GM20431 (cell line): ENCODE measurements around the gene ZNF511.
"Not testable (repeated sequence)": the region's sequence is repeated elsewhere in the genome, so short reads cannot be mapped to it uniquely, and the experiment has no call there.

ENCODE experiments used
- in situ Hi-C: fragments of 300-500 bp; cut with MseI, MboI; formaldehyde crosslinking; loops from one replicate; pipeline ENCODE4 v1.15.0; 2020; ENCODE audit warnings: low sequenced_read_pairs; ENCODE audit not compliant: unreplicated experiment

The ZNF511 gene

GRCh38 chr10:133308421-133309099, at the start of gene ZNF511, which contains the start of gene TUBGCP2:
TSS of gene ZNF511 (plus strand) at chr10:133308914. CDS start at chr10:133308944, 30 bp downstream.
TSS of gene TUBGCP2 (minus strand) at chr10:133308872. CDS start at chr10:133302941, 5,931 bp downstream.
- in situ Hi-C loops, result no loop called here

GRCh38 chr10:133259602-133259989, 49.1 kb upstream of the ZNF511 start:
- in situ Hi-C loops, result no loop called here

- in situ Hi-C loops, result no loop called here
Measured at GRCh38 chr10:133260895-133261725, 47.6 kb upstream of the ZNF511 start.

- in situ Hi-C loops, result no loop called here
Measured at GRCh38 chr10:133261726-133262325, 46.9 kb upstream of the ZNF511 start.

GRCh38 chr10:133262696-133263095, 46.0 kb upstream of the ZNF511 start:
- in situ Hi-C loops, result no loop called here

GRCh38 chr10:133263674-133264073, 45.0 kb upstream of the ZNF511 start:
- in situ Hi-C loops, result no loop called here

GRCh38 chr10:133264461-133264860, 44.3 kb upstream of the ZNF511 start:
- in situ Hi-C loops, result no loop called here

- in situ Hi-C loops, result not testable (repeated sequence)
Measured at GRCh38 chr10:133265052-133265451, 43.7 kb upstream of the ZNF511 start.

- in situ Hi-C loops, result no loop called here
Measured at GRCh38 chr10:133266056-133266795, 42.5 kb upstream of the ZNF511 start.

GRCh38 chr10:133267293-133267692, 41.4 kb upstream of the ZNF511 start:
- in situ Hi-C loops, result no loop called here

- in situ Hi-C loops, result no loop called here
Measured at GRCh38 chr10:133267829-133268228, 40.9 kb upstream of the ZNF511 start.

- in situ Hi-C loops, result no loop called here
Measured at GRCh38 chr10:133268532-133268931, 40.2 kb upstream of the ZNF511 start.

GRCh38 chr10:133269367-133269766, 39.3 kb upstream of the ZNF511 start:
- in situ Hi-C loops, result no loop called here

GRCh38 chr10:133270204-133270603, 38.5 kb upstream of the ZNF511 start:
- in situ Hi-C loops, result no loop called here

GRCh38 chr10:133270773-133271297, 37.9 kb upstream of the ZNF511 start:
- in situ Hi-C loops, result no loop called here

GRCh38 chr10:133271521-133272300, 37.0 kb upstream of the ZNF511 start:
- in situ Hi-C loops, result no loop called here

- in situ Hi-C loops, result no loop called here
Measured at GRCh38 chr10:133272301-133272963, 36.3 kb upstream of the ZNF511 start.

- in situ Hi-C loops, result no loop called here
Measured at GRCh38 chr10:133272964-133273420, 35.7 kb upstream of the ZNF511 start.
